K562 (cell line): ENCODE data around the gene FOXN1. TPM values are rescaled to one million over a fixed set of nuclear protein-coding genes. Genes with fewer than 3 reads are reported as not detected.

ENCODE experiments used
- CREM ChIP-seq: IDR thresholded peaks from 2 replicates; pipeline ENCODE4 v1.6.1; 2014; ENCODE audit warnings: antibody characterized with exemption, low read depth
- RB1 ChIP-seq: fragments of 450-650 bp; IDR thresholded peaks from 2 replicates; pipeline ENCODE4 v1.6.1; 2017; ENCODE audit warnings: low read depth, mild to moderate bottlenecking
- XRCC5 ChIP-seq: fragments of 200-400 bp; formaldehyde crosslinking; IDR thresholded peaks from 2 replicates; pipeline ENCODE4 v1.6.1; 2017; ENCODE audit warnings: low read depth, mild to moderate bottlenecking, low read length
- polyA plus RNA-seq, 8 experiments: library from polyadenylated mRNA; depleted of rRNA in 4 of 8; stranded (reverse) in 5 of 8; unstranded in 3 of 8; fragments of >200 nt; fragmentation: Nextera tagmentation in 2 of 8; fragmentation: Illumina TruSeq in 1 of 8; extraction: Ambion mirVana in 2 of 8; extraction: Trizol in 1 of 8; gene quantifications; 2 replicates each; pipeline versions ENCODE4 v1.2.1 to v1.2.3, GENCODE V29; 2011 to 2014; ENCODE audit warnings: inconsistent platforms in 1 of 8, missing spikeins in 1 of 8
- total RNA-seq, 7 experiments: library from RNA; depleted of rRNA in 6 of 7; stranded (reverse); fragments of >200 nt in 6 of 7; fragmentation: Illumina TruSeq in 2 of 7; extraction: Trizol in 2 of 7; gene quantifications; 2 replicates each; pipeline versions ENCODE4 v1.2.1 to v1.2.3, GENCODE V29; 2011 to 2021; ENCODE audit warnings: low replicate concordance in 1 of 7
- TF ChIP-seq, protein P1 (sequence below): fragments of 250-450 bp; sonication (Bioruptor Pico); IDR thresholded peaks from 2 replicates; pipeline ENCODE4 v1.4.0; 2020

Gene FOXN1
- total and polyA plus RNA-seq, 9 of the 15 experiments (the other 6 are each of a cell fraction or from before 2014, with no cell fraction given): not detected

DNA sequence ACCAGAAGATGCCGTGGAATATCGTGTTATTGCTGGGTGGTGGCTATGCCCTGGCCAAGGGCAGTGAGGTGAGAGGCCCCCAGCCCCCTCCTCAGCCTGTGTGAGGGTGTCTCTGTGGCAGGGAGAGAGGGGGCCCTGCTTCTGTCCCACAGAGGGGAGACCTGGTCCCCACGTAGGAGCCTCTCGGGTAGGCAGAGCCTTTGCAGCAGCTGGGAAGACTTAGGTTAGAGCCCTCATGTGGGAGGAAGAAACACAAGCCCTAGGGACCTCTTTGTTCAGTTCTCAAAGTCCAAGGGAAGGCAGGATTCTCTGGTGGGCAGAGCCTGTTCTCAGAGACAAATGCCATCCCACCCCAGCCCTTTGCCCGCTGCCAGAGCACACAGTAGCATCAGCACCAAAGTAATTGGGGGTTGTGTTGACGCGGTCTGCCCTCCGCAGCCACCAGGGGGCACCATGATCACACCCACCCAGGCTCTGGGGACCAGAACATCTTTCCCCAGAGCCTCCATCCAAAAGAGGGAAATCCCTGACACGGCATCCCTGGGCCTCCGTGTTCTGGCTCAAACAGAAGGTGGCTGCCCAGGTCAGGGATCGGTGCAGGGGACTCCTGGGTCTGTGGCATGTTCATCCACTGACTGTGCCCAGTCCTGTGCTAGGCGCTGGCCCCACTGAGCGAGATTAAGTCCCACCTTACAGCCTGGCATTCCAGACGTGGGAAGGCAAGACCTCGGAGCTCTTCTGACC is 11.5 kb upstream of the FOXN1 start (continued):
- TF ChIP-seq, protein P1, sequence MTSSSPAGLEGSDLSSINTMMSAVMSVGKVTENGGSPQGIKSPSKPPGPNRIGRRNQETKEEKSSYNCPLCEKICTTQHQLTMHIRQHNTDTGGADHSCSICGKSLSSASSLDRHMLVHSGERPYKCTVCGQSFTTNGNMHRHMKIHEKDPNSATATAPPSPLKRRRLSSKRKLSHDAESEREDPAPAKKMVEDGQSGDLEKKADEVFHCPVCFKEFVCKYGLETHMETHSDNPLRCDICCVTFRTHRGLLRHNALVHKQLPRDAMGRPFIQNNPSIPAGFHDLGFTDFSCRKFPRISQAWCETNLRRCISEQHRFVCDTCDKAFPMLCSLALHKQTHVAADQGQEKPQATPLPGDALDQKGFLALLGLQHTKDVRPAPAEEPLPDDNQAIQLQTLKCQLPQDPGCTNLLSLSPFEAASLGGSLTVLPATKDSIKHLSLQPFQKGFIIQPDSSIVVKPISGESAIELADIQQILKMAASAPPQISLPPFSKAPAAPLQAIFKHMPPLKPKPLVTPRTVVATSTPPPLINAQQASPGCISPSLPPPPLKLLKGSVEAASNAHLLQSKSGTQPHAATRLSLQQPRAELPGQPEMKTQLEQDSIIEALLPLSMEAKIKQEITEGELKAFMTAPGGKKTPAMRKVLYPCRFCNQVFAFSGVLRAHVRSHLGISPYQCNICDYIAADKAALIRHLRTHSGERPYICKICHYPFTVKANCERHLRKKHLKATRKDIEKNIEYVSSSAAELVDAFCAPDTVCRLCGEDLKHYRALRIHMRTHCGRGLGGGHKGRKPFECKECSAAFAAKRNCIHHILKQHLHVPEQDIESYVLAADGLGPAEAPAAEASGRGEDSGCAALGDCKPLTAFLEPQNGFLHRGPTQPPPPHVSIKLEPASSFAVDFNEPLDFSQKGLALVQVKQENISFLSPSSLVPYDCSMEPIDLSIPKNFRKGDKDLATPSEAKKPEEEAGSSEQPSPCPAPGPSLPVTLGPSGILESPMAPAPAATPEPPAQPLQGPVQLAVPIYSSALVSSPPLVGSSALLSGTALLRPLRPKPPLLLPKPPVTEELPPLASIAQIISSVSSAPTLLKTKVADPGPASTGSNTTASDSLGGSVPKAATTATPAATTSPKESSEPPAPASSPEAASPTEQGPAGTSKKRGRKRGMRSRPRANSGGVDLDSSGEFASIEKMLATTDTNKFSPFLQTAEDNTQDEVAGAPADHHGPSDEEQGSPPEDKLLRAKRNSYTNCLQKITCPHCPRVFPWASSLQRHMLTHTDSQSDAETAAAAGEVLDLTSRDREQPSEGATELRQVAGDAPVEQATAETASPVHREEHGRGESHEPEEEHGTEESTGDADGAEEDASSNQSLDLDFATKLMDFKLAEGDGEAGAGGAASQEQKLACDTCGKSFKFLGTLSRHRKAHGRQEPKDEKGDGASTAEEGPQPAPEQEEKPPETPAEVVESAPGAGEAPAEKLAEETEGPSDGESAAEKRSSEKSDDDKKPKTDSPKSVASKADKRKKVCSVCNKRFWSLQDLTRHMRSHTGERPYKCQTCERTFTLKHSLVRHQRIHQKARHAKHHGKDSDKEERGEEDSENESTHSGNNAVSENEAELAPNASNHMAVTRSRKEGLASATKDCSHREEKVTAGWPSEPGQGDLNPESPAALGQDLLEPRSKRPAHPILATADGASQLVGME (CRISPR knock-in tag): peak; percentile 76; the same call in 1 of the 2 replicates
- TF ChIP-seq XRCC5 (0 out of 2 replicates have a peak, but pooled peaks have one; percentile 55), RB1 (peak; percentile 74; the same call in 1 of the 2 replicates), CREM (peak; percentile 89)
